Measurements from ENCODE around the gene NECAB2. TPM values are rescaled to one million over a fixed set of nuclear protein-coding genes. Genes with fewer than 3 reads are reported as not detected.

Gene NECAB2
- total and polyA plus RNA-seq, 2 of the 8 experiments (the other 6 are each of a cell fraction or from before 2014, with no cell fraction given): 3.6 to 4.2 TPM

DNA sequence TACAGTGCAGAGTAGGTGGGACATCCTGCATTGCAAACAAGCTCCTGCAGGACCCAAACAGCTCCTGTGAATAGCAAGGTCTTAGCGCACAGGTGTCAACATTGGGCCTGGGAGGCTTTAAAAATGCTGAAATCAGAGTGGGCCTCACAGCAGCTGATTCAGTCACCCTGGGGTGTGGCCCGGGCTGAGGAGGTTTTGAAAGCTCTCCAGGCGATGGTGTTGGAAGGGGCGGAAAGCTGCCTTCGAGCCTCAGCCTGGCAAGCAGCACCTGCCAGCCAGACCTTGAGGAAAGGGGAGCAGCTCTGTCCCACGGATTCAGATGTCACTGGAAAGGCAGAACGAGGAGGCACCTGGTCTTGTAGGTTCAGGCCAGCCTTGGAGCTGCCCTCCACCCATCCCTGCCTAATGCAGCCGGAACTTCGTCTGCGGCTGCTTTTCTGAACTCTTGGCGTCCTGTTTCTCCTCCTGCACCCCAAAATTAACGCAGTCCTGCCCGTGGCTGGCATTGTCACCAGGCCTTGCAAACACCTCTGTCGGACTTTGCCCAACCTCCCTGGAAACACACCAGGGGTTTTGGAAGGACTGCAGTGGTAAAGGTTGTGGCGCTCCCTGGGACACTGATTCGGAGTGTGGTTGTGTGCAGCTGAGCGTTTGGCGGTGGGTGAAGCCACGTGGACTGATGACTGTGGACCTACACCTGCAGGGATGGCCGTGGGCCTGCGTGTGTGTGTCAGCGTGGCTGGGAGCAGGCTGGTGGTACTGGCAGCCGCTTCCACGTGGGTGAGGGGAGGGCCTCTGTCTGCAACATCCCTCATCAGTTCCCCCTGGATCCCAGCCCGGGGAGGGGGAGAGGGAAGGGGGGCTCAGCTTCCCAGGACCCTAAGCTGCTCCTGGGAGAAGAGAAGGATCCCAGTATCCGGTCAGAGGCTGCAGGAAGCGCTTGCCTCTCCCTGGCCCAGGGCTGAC, 3.4 kb downstream of the NECAB2 start:
- no peak overlapping the region for H2BK20ac ChIP-seq (ENCODE audit: low read length)
- peaks cover 0 to 3% of the 10 kb centered on the region in 2 experiments for H4K20me1 ChIP-seq (replicated peaks in 1 of 2; ENCODE audit: control insufficient read depth in 1 of 2, insufficient read depth in 2 of 2, low read length in 2 of 2)
- H3K23ac ChIP-seq (ENCODE audit: insufficient read length): no peak overlapping the region
- DNase-seq (ENCODE audit: low read depth in 1 of 2, low spot score in 2 of 2) (no peak), FAIRE-seq (no peak)
- POLR2A ChIA-PET (ENCODE audit: partially characterized antibody): interaction anchor here (1.2 to 1.9 kb wide), 3 partner anchors 23 to 72 kb away, joined by 3 to 10 read pairs (median 3); no protein-coding TSS in a partner anchor
- no peak overlapping the region for H3K18ac ChIP-seq (ENCODE audit: extremely low read depth, low read length)
- no peak overlapping the region for H3K4ac ChIP-seq (replicated peaks; ENCODE audit: insufficient read length, low read depth, low read length)
- no peak overlapping the region; the same call in 1 of the 2 replicates for H4K8ac ChIP-seq (ENCODE audit: extremely low read depth, insufficient read depth, low read length)
- no peak overlapping the region for H3K56ac ChIP-seq (replicated peaks; ENCODE audit: insufficient read length, low read depth, low read length)
- H2BK120ac ChIP-seq (replicated peaks; ENCODE audit: low read depth, low read length): no peak overlapping the region
- no peak overlapping the region for H3K9ac ChIP-seq (replicated peaks in 1 of 4; ENCODE audit: extremely low read depth in 1 of 4, low read depth in 3 of 4, low read length in 3 of 4)
- H3K4me2 ChIP-seq (ENCODE audit: insufficient read depth in 1 of 2, low read depth in 2 of 2, low read length in 2 of 2): no peak overlapping the region
- no peak overlapping the region for H2AFZ ChIP-seq (ENCODE audit: low read length)
- H3K79me2 ChIP-seq (ENCODE audit: control insufficient read depth in 1 of 2, insufficient read depth in 2 of 2, low read length in 2 of 2): no peaks in the 10 kb centered on the region
- CTCF ChIA-PET (ENCODE audit: partially characterized antibody): interaction anchor here (0.6 to 4.6 kb wide), 21 partner anchors 9 to 416 kb away, joined by 3 to 70 read pairs (median 3); partner anchors contain the start of genes OSGIN1 and SLC38A8
- no peaks in the 10 kb centered on the region for H3K79me1 ChIP-seq (ENCODE audit: low read depth, low read length)
- no peak overlapping the region for H3K4me3 ChIP-seq (ENCODE audit: extremely low read depth in 1 of 4, insufficient read depth in 2 of 4, low read depth in 3 of 4, low read length in 4 of 4)
- H3K23me2 ChIP-seq (ENCODE audit: low read depth, low read length): peaks cover 11% of the 10 kb centered on the region; the same call in 1 of the 2 replicates
- no peak overlapping the region for H3K14ac ChIP-seq (ENCODE audit: insufficient read length)
- H3K9me3 ChIP-seq (ENCODE audit: insufficient read depth in 2 of 2, low read depth in 1 of 2, low read length in 1 of 2): no peaks in the 10 kb centered on the region
- H4K5ac ChIP-seq (ENCODE audit: insufficient read length, low read depth, low read length): no peak overlapping the region
- H3K27me3 ChIP-seq (replicated peaks in 1 of 4; ENCODE audit: control insufficient read depth in 3 of 4, extremely low read depth in 1 of 4, insufficient read depth in 3 of 4, low read length in 3 of 4): peaks cover 0 to 13% (median 9%) of the 10 kb centered on the region in 4 experiments; a peak in 6 of 7 replicates
- no peak overlapping the region; the same call in 1 of the 2 replicates for H2BK12ac ChIP-seq (ENCODE audit: low read depth, low read length)
- H2AK5ac ChIP-seq (ENCODE audit: low read depth, low read length): peak overlapping the region; percentile 86; the same call in 1 of the 2 replicates
- peak overlapping the region; percentile 46; the same call in 1 of the 2 replicates for H2BK15ac ChIP-seq (ENCODE audit: low read length)
- H2BK5ac ChIP-seq (ENCODE audit: low read depth, low read length): no peak overlapping the region
- H3K36me3 ChIP-seq (ENCODE audit: control insufficient read depth in 2 of 4, insufficient read depth in 4 of 4, low read length in 3 of 4): no peaks in the 10 kb centered on the region
- peaks cover 0 to 11% (median 8%) of the 10 kb centered on the region in 4 experiments; a peak in 6 of 7 replicates for H3K4me1 ChIP-seq (replicated peaks in 1 of 4; ENCODE audit: control insufficient read depth in 3 of 4, insufficient read depth in 4 of 4, low read length in 3 of 4)
- WGBS, 2 experiments (ENCODE audit: extremely low coverage in 1 of 2, insufficient coverage in 1 of 2, insufficient read length in 1 of 2, insufficient replicate concordance in 2 of 2, low coverage in 1 of 2, low lambda C conversion rate in 2 of 2, missing lambda C conversion rate in 1 of 2): 85% methylated on average over 26 of the region's 27 CpGs; no CpG with 5 or more reads in 1 of the 2 experiments
- no peak overlapping the region for H3K27ac ChIP-seq (ENCODE audit: low read depth, low read length)
- H4K91ac ChIP-seq (replicated peaks; ENCODE audit: insufficient read length, low read length): peak overlapping the region; percentile 46
- TF ChIP-seq RNF2 (IDR thresholded peaks at IDR 0.05; ENCODE audit: borderline replicate concordance, low read depth, low read length, missing control alignments, poor library complexity, severe bottlenecking) (no peak), CBX8 (IDR thresholded peaks at IDR 0.05; ENCODE audit: borderline replicate concordance, low read depth, low read length) (no peak), RXRA (IDR thresholded peaks at IDR 0.05; ENCODE audit: insufficient read depth, low read depth, low read length) (no peak), KDM4A (IDR thresholded peaks at IDR 0.05; ENCODE audit: low read depth, low read length, severe bottlenecking) (no peak), KDM5A (IDR thresholded peaks at IDR 0.05; ENCODE audit: low read length) (no peak), BRCA1 (IDR thresholded peaks at IDR 0.05; ENCODE audit: low read depth, low read length) (no peak), GTF2F1 (IDR thresholded peaks at IDR 0.05; ENCODE audit: borderline replicate concordance, low read depth, low read length) (no peak)
- TF ChIP-seq, protein P1, sequence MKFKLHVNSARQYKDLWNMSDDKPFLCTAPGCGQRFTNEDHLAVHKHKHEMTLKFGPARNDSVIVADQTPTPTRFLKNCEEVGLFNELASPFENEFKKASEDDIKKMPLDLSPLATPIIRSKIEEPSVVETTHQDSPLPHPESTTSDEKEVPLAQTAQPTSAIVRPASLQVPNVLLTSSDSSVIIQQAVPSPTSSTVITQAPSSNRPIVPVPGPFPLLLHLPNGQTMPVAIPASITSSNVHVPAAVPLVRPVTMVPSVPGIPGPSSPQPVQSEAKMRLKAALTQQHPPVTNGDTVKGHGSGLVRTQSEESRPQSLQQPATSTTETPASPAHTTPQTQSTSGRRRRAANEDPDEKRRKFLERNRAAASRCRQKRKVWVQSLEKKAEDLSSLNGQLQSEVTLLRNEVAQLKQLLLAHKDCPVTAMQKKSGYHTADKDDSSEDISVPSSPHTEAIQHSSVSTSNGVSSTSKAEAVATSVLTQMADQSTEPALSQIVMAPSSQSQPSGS (IDR thresholded peaks at IDR 0.05; ENCODE audit: low read length): no peak
